ENCODE measurements around the gene PPP1R15B.

- TF ChIP-seq CTCF (IDR thresholded peaks at IDR 0.05; ENCODE audit: insufficient read depth, low read length) (no peak), GABPA (IDR thresholded peaks at IDR 0.05; ENCODE audit: low read depth) (no peak)
Observed at GRCh38 chr1:204408074-204408507, 3.5 kb downstream of the PPP1R15B start.
